ENCODE results near the gene SCYL1.

SCYL1 gene

DNA sequence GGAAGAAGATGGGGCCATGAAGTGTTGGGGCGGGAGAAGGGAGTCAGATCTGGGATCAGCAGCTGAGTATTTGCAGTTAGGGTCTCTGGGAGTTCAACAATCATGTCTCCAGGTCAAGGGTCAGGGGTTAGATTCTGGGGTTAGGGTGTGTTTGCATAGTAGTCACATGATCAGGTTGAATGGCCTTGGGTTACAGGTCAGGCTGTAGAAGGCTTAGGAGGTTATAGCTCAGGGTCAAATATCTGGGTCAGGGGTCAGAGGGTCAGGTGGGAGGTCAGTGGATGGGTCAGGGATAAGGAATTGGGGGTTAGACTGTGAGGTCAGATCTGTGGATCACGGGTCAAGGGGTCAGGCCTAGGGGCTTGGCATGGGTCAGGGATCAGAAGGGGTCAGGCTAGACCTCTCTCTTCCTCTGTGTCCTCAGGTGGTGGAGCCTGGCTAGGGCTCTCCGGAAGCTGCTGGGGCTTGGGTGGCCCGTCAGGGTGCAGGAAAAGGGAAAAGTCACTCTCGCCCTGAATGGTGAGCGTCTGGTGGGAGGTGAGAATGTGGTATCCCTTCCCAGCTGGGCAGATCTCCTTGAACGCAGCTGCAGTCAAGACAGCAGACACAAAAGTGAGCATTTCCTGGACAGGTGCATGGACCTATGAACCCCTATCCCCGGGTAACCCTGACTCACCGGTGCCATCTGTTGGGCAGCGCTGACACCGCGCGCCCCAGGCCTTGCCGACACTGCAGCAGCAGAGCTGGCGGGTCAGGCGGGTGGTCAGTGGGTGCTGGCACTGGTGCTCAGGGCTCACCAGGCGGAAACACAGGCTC is 26.9 kb downstream of the SCYL1 start:
- FAIRE-seq (no peak), DNase-seq (ENCODE audit: low spot score) (no peak)

- FAIRE-seq (no peak), DNase-seq (ENCODE audit: low spot score) (no peak)
These were observed 27.6 kb downstream of the SCYL1 start for GRCh38 chr11:65552388-65552951.

GRCh38 chr11:65553301-65554001 is 28.6 kb downstream of the SCYL1 start:
- no peak for DNase-seq (ENCODE audit: low spot score)
- no peak for FAIRE-seq

- no peak for FAIRE-seq
- no peak for DNase-seq (ENCODE audit: low spot score)
These were observed 29.4 kb downstream of the SCYL1 start for GRCh38 chr11:65554057-65554818.

DNA sequence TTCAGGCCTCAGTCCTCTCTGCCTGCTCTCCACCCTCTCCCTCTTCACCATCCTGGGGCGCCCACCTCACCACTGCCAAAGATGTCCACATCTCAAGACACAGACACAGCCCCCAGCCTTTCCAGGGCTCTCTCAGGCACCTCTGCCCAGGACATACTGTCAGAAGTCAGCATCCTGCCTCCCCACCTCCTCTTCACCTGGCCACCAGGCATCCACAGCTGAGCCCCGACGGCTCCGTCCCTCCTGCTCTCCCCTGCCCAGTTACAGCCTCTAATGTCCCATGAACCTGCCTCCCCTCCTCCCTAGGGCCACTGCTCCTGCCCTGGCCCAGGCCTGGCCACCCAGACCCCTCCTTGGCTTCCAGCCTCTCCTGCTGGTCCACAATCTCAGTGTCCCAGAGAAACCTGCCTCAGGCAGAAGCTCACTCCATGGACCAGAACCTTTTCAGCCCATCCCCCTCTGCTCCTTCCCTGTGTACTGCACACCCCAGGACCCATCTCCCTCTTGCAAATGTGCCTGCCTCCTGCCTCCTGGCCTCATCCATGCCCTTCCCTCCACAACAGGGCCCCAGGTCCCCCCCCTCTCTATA is 30.1 kb downstream of the SCYL1 start:
- FAIRE-seq = no peak
- no peak for DNase-seq (ENCODE audit: low spot score)

DNA sequence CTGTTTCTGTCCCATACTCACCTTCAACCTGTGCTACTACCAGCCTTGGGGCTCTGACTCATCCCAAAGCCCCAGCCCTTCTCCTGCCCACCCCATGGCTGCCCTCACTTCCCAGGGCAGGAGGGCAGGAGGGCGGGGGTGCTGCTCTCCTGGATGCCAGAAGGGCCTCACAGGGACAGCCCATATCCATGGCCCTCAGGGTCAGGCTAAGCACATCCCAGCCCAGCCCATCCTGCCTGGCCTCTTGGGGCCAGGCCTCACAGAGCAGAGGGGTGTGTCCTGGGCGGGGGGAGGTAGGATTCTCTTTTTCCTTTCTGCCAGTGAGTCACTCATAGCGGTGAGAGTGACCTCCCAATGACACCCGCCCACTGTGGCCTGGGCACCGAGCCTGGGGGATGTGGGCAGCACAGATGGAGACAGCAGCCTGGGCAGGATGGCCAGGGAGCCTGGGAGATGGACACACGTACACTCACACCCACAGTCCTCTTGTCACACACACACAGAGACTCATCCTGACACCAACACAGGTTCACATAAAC is 30.9 kb downstream of the SCYL1 start:
- peak; percentile 92 for DNase-seq (ENCODE audit: low spot score)
- peak; percentile 91 for FAIRE-seq

- no peak for FAIRE-seq
- no peak for DNase-seq (ENCODE audit: low spot score)
These were observed 31.8 kb downstream of the SCYL1 start for GRCh38 chr11:65556470-65557279.

DNA sequence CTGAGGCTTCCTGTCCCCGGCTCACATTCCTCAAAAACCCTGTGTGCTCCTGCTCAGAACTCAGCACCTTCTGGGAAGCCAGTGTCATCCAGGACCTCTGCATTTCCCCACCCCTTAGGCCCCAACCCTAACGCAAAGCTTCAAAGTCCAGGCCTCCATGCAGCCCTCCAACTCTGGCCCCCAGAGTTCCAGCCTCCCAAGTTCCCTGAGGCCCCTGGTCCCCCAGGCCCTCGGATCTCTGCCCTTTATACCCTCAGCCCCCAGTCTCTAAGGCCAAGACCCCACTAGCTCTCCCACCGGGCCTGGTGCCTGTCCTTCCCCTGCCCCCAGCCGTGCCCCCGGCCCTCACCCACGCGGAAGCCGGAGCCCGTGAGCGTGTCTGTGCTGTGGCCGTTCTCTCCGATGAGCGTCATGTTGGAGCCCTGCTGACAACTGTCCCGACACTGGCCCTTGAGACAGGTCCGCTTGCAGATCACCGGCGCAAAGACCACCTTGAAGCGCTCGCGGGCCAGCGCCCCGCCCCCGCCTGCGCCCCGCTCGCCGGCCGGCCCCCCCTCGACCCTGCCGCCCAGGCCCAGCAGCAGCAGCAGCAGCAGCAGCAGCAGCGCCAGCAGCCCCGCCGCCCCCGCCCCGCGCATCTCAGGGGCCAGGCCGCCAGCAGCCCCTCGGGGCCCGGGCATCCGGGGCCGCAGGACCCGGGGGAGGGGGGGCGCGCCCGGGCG is 32.6 kb downstream of the SCYL1 start:
- no peak for FAIRE-seq
- DNase-seq (ENCODE audit: low spot score) = no peak

GRCh38 chr11:65558002-65558929 is 33.4 kb downstream of the SCYL1 start, which contains the start of gene LTBP3:
Gene LTBP3 (minus strand): TSS chr11:65558359. CDS start chr11:65557959, 400 bp downstream.
- DNase-seq (ENCODE audit: low spot score) (peak; percentile 65), FAIRE-seq (no peak)

DNA sequence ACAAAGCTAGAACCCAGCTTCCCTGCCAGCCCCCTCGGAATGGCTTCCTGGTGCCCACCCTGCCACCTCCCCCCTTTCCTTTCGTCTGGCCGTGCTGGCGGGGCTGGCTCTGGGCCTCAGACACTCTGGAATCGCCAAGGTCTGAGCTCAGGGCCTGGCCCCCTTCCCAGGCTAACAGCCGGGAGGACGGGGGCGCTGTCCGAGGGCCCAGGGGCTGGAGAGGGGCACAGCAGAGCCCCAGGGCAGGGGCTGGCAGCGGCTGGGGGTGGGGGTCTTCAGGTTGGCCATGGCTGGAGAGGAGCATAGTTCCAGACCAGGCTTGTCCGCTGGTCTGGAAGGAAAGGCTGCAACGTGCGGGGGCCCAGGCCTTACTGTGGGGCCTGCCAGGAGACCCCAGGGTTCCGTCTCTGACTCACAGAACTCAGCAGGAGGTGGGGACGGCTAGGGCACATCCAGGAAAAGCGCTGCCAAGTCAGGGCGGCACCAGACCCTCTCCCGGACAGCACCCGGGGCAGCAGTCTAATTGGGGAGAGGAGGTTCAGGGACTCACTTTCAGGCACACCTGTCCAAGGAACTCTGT is 34.1 kb downstream of the SCYL1 start:
- DNase-seq (ENCODE audit: low spot score) (no peak), FAIRE-seq (no peak)

GRCh38 chr11:65559535-65559934 is 34.7 kb downstream of the SCYL1 start:
- no peak for DNase-seq (ENCODE audit: low spot score)

GRCh38 chr11:65559951-65560537 is 35.2 kb downstream of the SCYL1 start:
- FAIRE-seq (peak; percentile 94), DNase-seq (ENCODE audit: low spot score) (peak; percentile 98)

More at GRCh38 chr11:65559535-65559934, 34.7 kb downstream of the SCYL1 start:
- FAIRE-seq = no peak

- peak; percentile 80 for DNase-seq (ENCODE audit: low spot score)
- FAIRE-seq = peak; percentile 10
These were observed 35.9 kb downstream of the SCYL1 start for GRCh38 chr11:65560555-65561418.

DNA sequence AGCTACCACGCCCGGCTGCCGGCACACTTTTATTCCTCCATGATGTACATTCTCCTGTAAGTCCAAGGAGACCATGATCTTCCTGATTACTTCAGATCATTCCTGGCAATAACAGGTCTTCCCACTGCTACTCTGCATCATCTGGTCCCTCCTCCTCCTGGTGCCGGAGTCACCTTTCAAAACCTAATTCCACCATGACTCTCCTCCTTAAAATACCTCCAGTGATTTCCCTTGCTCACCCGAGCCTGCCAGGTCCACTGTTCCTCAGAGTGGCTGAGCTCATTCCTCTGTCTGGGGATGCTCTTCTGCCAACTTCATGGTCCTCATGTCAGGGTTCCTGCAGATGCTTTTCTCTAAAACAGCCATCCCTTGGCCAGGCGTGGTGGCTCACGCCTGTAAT is 37.1 kb downstream of the SCYL1 start:
- FAIRE-seq (no peak), DNase-seq (ENCODE audit: low spot score) (no peak)

DNA sequence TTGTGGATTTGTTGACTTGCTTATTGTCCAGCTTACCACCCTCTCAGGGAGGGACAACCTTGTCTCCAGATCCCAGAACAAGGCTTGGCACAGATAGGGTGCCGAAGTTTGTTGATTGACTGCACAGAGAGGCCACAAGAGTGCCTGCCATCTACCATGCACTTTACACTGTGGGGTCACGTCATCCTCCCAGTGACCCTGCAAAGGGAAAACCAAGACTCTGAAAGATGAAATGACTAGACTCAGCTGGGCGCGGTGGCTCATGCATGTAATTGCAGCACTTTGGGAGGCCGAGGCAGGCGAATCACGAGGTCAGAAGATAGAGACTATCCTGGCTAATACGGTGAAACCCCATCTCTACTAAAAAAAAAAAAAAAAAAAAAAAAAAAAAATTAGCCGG is 37.9 kb downstream of the SCYL1 start:
- FAIRE-seq = no peak
- DNase-seq (ENCODE audit: low spot score) = no peak

DNA sequence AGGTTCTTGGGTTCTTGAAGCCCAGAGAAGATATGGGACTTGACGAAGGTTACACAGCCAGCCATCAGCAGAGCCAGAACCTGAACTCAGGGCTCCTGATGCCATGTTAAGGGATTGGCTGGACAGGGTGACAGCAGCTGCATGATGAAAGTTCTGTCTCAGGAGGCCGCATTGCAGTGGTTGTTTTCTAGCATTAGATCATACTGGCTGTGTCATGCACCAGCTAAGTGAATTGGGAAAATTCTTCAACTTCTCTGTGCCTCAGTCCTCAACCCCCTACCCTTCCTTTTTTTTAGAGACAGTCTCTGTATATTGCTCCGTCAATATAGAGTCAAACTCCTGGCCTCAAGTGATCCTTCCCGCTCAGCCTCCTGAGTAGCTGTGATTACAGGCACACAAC is 38.7 kb downstream of the SCYL1 start:
- DNase-seq (ENCODE audit: low spot score) = no peak
- no peak for FAIRE-seq
